HepG2 (cell line): ENCODE results near the gene SSC4D.

Source experiments
- BHLHE40 ChIP-seq: IDR thresholded peaks from 2 replicates; pipeline ENCODE4 v1.6.1; 2011; ENCODE audit warnings: low read length, improper control_type of control experiment
- CTCF ChIP-seq: sonication (generic); formaldehyde crosslinking; IDR thresholded peaks from 2 replicates; pipeline ENCODE4 v1.5.0; 2020; ENCODE audit warnings: mild to moderate bottlenecking, missing genetic modification reagents, moderate library complexity
- ELF4 ChIP-seq: sonication (generic); formaldehyde crosslinking; IDR thresholded peaks from 2 replicates; pipeline ENCODE4 v1.5.0; 2020; ENCODE audit warnings: missing genetic modification reagents, mild to moderate bottlenecking, moderate library complexity, borderline replicate concordance
- HNRNPLL ChIP-seq: fragments of 200-400 bp; formaldehyde crosslinking; IDR thresholded peaks from 2 replicates; pipeline ENCODE4 v1.6.1; 2017; ENCODE audit warnings: mild to moderate bottlenecking, low read depth, low read length; ENCODE audit not compliant: poor library complexity, severe bottlenecking
- MXD1 ChIP-seq: sonication (generic); formaldehyde crosslinking; IDR thresholded peaks from 2 replicates; pipeline ENCODE4 v1.4.0; 2020; ENCODE audit warnings: mild to moderate bottlenecking, missing genetic modification reagents
- POLR2AphosphoS5 ChIP-seq: IDR thresholded peaks from 2 replicates; pipeline ENCODE4 v1.6.1; 2012; ENCODE audit warnings: low read depth, low read length
- RBM39 ChIP-seq: fragments of 200-400 bp; formaldehyde crosslinking; IDR thresholded peaks from one replicate; pipeline ENCODE4 v1.6.1; 2018; ENCODE audit warnings: antibody characterized with exemption, mild to moderate bottlenecking, low read depth, low read length; ENCODE audit not compliant: poor library complexity, severe bottlenecking
- TAF1 ChIP-seq: sonication (generic); formaldehyde crosslinking; IDR thresholded peaks from 2 replicates; pipeline ENCODE4 v1.4.0; 2020; ENCODE audit warnings: missing genetic modification reagents
- TCF7L2 ChIP-seq: IDR thresholded peaks from 2 replicates; pipeline ENCODE4 v1.6.1; 2011; ENCODE audit warnings: mild to moderate bottlenecking, low read depth, low read length, moderate library complexity
- ZNF746 ChIP-seq: sonication (generic); formaldehyde crosslinking; IDR thresholded peaks from 2 replicates; pipeline ENCODE4 v1.8.0; 2022; ENCODE audit warnings: mild to moderate bottlenecking, missing genetic modification reagents
- TF ChIP-seq, protein P1 (sequence below), 2 experiments: sonication (generic) in 1 of 2; formaldehyde crosslinking in 1 of 2; IDR thresholded peaks; 2 replicates each; pipeline versions ENCODE4 v1.6.1 to v1.9.0; 2014 to 2022; ENCODE audit warnings: antibody characterized with exemption in 1 of 2, borderline replicate concordance in 1 of 2, inconsistent platforms in 1 of 2, low read depth in 1 of 2, missing genetic modification reagents in 1 of 2

- TF ChIP-seq TAF1 (CRISPR knock-in tag) = no peak
- TF ChIP-seq MXD1 (CRISPR knock-in tag) = no peak
- TF ChIP-seq POLR2AphosphoS5 = no peak
- TF ChIP-seq RBM39 = no peak
- TF ChIP-seq HNRNPLL = no peak
- TF ChIP-seq, protein P1, sequence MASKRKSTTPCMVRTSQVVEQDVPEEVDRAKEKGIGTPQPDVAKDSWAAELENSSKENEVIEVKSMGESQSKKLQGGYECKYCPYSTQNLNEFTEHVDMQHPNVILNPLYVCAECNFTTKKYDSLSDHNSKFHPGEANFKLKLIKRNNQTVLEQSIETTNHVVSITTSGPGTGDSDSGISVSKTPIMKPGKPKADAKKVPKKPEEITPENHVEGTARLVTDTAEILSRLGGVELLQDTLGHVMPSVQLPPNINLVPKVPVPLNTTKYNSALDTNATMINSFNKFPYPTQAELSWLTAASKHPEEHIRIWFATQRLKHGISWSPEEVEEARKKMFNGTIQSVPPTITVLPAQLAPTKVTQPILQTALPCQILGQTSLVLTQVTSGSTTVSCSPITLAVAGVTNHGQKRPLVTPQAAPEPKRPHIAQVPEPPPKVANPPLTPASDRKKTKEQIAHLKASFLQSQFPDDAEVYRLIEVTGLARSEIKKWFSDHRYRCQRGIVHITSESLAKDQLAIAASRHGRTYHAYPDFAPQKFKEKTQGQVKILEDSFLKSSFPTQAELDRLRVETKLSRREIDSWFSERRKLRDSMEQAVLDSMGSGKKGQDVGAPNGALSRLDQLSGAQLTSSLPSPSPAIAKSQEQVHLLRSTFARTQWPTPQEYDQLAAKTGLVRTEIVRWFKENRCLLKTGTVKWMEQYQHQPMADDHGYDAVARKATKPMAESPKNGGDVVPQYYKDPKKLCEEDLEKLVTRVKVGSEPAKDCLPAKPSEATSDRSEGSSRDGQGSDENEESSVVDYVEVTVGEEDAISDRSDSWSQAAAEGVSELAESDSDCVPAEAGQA (IDR thresholded peaks at IDR 0.05; ENCODE audit: low read depth) = no peak
- TF ChIP-seq, protein P1 (CRISPR knock-in tag; IDR thresholded peaks at IDR 0.05; ENCODE audit: borderline replicate concordance) = no peak
- no peak for TF ChIP-seq ELF4 (CRISPR knock-in tag)
- no peak for TF ChIP-seq BHLHE40
- no peak for TF ChIP-seq CTCF (CRISPR knock-in tag)
- TF ChIP-seq TCF7L2 = no peak
- no peak for TF ChIP-seq ZNF746 (CRISPR knock-in tag)
These were observed 12.6 kb downstream of the SSC4D start for GRCh38 chr7:76396864-76397263.
